Left renal cortex interstitium (tissue), 4 donors: ENCODE results near the gene SPP1. TPM values are rescaled to one million over a fixed set of nuclear protein-coding genes. Genes with fewer than 3 reads are reported as not detected.
A peak's percentile ranks its signal among the peaks of the same experiment; 100 is the strongest.
"Not testable (repeated sequence)": the region's sequence is repeated elsewhere in the genome, so short reads cannot be mapped to it uniquely, and the experiment has no call there.

Experiments
- DNase-seq, 4 donors: peaks; one replicate each; pipeline ENCODE4 v3.0.0-alpha.2; 2013; ENCODE audit warnings: low read depth in 4 of 4, low spot score in 2 of 4, missing footprints in 1 of 4
- polyA plus RNA-seq, 4 donors: library from polyadenylated mRNA; unstranded; fragments of 120-200 nt; gene quantifications; one replicate each; pipeline ENCODE4 v1.2.1, GENCODE V29; 2013; ENCODE audit not compliant: insufficient read length in 4 of 4

Gene SPP1
- polyA plus RNA-seq, 4 donors = 104 to 285 (median 202) TPM

DNA sequence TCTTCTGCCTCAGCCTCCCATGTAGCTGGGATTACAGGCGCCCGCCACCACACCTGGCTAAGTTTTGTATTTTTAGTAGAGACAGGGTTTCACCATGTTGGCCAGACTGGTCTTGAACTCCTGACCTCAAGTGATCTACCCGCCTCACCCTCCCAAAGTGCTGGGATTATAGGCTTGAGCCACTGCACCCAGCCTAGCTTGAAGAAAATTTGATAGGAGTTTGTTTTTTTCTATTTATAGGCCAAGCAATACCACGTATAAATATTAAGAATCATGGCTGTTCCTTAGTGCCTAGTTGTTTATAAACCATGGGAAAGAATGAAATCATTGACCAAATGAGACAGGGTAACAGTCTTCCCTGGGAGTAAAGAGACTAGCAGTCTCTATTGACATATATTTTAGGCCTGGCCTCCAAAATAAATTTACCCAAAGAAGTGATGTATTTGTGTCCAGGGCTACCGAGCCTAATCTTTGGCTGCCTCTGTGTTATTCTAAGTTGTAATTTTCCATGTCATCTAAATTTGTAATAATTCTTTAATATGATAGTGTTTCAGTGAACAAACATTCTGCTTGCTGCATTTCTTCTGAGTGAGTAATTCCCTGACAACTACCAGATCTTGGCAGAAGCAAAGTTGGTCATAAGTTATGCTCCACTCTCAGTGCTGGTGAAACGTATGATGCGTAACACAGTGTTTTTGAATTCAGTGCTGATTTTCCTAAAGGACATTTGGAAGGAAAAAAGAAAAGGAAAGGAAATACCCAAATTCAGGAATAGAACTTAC lies 42.2 kb downstream of the SPP1 start:
- peak in 1 of 4 donors; percentile 29 for DNase-seq

GRCh38 chr4:88018466-88018865 lies 43.0 kb downstream of the SPP1 start:
- no peak for DNase-seq

DNA sequence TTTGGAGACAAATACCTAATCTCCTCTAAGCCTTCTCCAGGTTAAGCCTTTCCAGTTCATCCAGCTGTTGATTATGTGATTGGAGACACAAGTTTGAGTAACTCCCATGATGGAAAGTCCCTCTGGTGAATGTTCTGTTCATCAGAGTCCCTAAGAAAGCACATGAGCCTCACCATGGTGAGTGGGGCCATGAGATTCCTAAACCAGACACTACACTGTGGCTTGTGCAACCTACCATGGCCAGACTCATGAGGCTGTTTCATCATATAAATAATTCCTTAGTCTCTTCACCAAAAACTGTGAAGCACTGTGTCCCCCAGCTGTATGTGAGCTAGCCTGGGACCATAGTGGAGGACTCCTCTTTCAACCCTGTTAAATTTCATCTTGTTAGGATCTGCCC lies 46.3 kb downstream of the SPP1 start:
- no peak for DNase-seq

- no peak for DNase-seq
Observed at GRCh38 chr4:88022289-88022688, 46.8 kb downstream of the SPP1 start.

DNA sequence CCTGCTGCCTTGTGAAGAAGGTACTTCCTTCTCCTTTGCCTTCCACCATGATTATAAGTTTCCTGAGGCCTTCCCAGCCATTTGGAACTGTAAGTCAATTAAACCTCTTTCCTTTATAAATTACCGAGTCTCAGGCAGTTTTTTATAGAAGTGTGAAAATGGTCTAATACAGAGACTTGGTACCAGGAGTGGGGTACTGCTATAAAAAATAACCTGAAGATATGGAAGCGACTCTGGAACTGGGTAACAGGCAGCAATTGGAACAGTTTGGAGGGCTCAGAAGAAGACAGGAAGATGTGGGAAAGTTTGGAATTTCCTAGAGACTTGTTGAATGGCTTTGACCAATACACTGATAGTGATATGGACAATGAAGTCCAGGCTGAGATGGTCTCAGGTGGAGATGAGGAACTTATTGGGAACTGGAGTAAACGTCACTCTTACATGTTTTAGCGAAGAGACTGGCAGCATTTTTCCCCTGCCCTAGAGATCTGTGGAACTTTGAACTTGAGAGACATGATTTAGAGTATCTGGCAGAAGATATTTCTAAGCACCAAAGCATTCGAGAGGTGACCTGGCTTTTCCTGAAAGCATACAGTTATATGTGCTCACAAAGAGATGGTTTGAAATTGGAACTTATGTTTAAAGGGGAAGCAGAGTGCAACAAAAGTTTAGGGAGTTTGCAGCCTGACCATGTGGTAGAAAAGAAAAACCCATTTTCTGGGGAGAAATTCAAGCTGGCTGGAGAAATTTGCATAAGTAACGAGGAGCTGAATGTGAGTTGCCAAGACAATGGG lies 50.6 kb downstream of the SPP1 start:
- not testable (repeated sequence) for DNase-seq

DNA sequence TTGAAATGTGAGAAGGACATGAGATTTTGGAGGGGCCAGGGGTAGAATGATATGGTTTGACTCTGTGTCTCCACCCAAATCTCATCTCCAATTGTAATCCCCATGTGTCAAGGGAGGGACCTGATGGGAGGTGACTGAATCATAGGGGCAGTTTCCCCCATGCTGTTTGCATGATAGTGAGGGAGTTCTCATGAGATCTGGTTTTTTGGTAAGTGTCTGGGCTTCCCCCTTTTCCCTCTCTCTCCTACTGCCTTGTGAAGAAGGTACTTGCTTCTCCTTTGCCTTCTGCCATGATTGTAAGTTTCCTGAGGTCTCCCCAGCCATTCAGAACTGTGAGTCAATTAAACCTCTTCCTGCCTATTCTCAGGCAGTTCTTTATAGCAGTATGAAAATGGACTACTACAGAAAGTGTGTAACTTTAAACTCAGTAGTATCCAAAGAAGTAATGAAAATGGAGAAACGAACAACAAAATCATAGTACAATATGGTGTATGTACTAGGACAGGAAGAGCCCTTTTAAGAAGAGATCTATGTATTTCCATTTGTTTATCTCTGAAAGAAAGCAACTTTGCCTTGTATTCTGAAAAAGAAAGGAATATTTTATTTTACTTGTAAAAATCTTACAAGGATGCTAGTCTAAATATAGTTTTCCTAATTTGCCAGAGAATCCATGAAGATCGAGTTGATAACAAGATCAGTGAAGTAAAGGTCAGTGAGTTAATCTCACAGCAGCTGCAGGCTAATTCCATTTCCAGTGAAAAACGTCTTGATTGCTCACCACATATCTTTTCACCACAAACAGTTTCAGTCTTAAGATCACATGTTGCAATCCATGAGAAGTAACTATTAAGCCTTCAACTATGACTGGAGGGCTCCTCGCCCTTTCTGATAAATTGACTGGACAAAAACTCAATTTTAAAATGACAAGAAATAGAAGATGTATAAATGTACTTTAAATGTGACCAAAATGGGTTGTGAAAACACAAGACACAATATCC lies 52.4 kb downstream of the SPP1 start:
- DNase-seq = no peak

GRCh38 chr4:88028946-88029345 lies 53.4 kb downstream of the SPP1 start:
- DNase-seq = no peak

DNA sequence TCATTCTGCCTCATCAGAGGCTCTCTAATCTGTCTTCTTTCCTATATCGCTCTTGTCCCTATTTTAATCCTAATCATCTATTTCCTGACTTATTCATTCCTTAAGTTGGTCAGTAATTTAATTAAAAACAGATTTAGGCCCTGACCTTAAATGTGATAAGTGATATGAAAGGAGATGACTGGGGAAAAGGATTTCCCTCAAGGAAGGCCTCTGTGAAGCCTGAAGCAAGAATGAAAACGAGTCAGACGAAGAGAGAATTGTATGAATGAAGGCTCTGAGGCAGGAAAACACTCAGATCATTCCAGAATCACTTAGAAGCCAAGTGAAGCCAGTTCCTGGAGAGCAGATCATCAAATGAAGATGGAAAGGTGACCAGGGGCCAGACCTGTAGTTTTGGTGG lies 54.0 kb downstream of the SPP1 start:
- no peak for DNase-seq

DNA sequence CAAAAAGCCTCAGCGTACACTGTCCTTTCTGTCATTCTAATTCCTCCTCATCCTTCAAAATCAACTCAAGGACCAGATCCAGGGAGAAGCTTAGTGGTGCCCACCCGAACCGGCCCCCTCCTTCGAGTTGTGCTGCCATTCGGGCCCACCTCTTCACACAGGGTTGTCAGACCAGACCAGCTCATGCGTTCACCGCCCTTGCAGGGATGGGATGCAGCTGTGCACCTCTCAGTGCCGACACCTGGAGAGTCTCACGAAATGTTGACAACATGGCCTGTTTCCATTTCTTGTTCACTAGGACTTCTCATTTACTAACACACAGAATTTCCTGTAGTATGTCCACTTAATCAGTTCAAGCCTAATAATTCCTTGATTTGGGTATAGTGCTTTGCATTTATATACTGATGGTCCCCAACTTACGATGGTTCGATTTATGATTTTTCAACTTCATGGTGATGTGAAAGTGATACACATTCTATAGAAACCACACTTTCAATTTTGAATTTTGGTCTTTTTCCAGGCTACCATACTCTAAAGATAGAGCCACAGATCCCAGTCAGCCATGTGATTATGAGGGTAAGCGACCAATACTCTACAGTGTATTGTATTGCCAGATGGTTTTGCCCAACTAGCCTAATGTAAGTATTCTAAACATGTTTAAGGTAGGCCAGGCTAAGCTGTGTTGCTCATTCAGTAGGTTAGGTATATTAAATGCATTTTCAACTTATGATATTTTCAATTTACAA lies 55.2 kb downstream of the SPP1 start:
- no peak for DNase-seq

Other genes starting within 250 kb of the SPP1 start
- gene IBSP, start 176.2 kb upstream of the SPP1 start, polyA plus RNA-seq = not detected
- not detected for gene MEPE, start 142.7 kb upstream of the SPP1 start, polyA plus RNA-seq
- gene PKD2, start 31.9 kb downstream of the SPP1 start, polyA plus RNA-seq = 10 to 100 TPM; 62.9 to 87.2 (median 73.2) TPM
- 10 to 100 TPM in 1 of 4 donors, 1 to 10 TPM in 3; 5.4 to 11.4 (median 7.7) TPM for gene ABCG2, start 182.9 kb downstream of the SPP1 start, polyA plus RNA-seq